WTC11 (cell line): Measurements from ENCODE around the gene GNAZ. TPM values are rescaled to one million over a fixed set of nuclear protein-coding genes. Genes with fewer than 3 reads are reported as not detected.
A peak's percentile ranks its signal among the peaks of the same experiment; 100 is the strongest.

ENCODE experiments used
- ATAC-seq: fragments of 200-7000 bp; cut with Tn5 transposase; 2 replicates; pipeline ENCODE4 v1.10.0; 2021; ENCODE audit warnings: mild to moderate bottlenecking, moderate library complexity
- CTCF ChIA-PET: fragments of 300-600 bp; sonication (Branson Sonifier 250); formaldehyde crosslinking; loops from one replicate; lab custom pipeline; 2021; ENCODE audit warnings: antibody characterized with exemption; lab: Charles Lee
- POLR2A ChIA-PET: fragments of 350-600 bp; sonication (Branson Sonifier 250); formaldehyde crosslinking; loops from one replicate; lab custom pipeline; 2021; ENCODE audit warnings: antibody characterized with exemption; lab: Charles Lee
- DNase-seq: peaks from one replicate; pipeline ENCODE4 v3.0.0; 2021; ENCODE audit warnings: low spot score
- H3K27ac Mint-ChIP-seq: 2 replicates; pipeline ENCODE4 v1.8.0; 2021; ENCODE audit warnings: mixed read lengths
- H3K27me3 Mint-ChIP-seq: 2 replicates; pipeline ENCODE4 v1.8.0; 2021; ENCODE audit warnings: low read depth, mild to moderate bottlenecking, moderate library complexity, mixed read lengths
- H3K36me3 Mint-ChIP-seq: 2 replicates; pipeline ENCODE4 v1.8.0; 2021; ENCODE audit warnings: mixed read lengths
- H3K4me1 Mint-ChIP-seq: 2 replicates; pipeline ENCODE4 v1.8.0; 2022; ENCODE audit warnings: mixed read lengths
- H3K4me3 Mint-ChIP-seq: 2 replicates; pipeline ENCODE4 v1.8.0; 2021; ENCODE audit warnings: mild to moderate bottlenecking, moderate library complexity, mixed read lengths
- H3K9me3 Mint-ChIP-seq: 2 replicates; pipeline ENCODE4 v1.8.0; 2021; ENCODE audit warnings: mixed read lengths
- CREB1 ChIP-seq: sonication (generic); formaldehyde crosslinking; IDR thresholded peaks from 2 replicates; pipeline ENCODE4 v1.8.0; 2023; ENCODE audit warnings: mild to moderate bottlenecking, missing genetic modification reagents
- JUN ChIP-seq: sonication (generic); formaldehyde crosslinking; IDR thresholded peaks from 2 replicates; pipeline ENCODE4 v1.8.0; 2023; ENCODE audit warnings: mild to moderate bottlenecking, missing genetic modification reagents
- NR2C2 ChIP-seq: sonication (generic); formaldehyde crosslinking; IDR thresholded peaks from 2 replicates; pipeline ENCODE4 v1.8.0; 2022; ENCODE audit warnings: mild to moderate bottlenecking, missing genetic modification reagents
- RELA ChIP-seq: sonication (generic); formaldehyde crosslinking; IDR thresholded peaks from 2 replicates; pipeline ENCODE4 v1.8.1; 2022; ENCODE audit warnings: missing genetic modification reagents, mild to moderate bottlenecking, borderline replicate concordance
- ZBTB21 ChIP-seq: sonication (generic); formaldehyde crosslinking; IDR thresholded peaks from 2 replicates; pipeline ENCODE4 v1.8.1; 2023; ENCODE audit warnings: mild to moderate bottlenecking, missing genetic modification reagents, borderline replicate concordance
- total RNA-seq: library from RNA; stranded (reverse); gene quantifications from 3 replicates; pipeline ENCODE4 v1.2.3, GENCODE V29; 2021
- TF ChIP-seq, protein P1 (sequence below): fragments of 250-450 bp; sonication (Bioruptor Pico); conservative IDR thresholded peaks from 2 replicates; pipeline ENCODE4 v1.9.0; 2021; ENCODE audit warnings: mild to moderate bottlenecking
- TF ChIP-seq, protein P2 (sequence below): fragments of 250-450 bp; sonication (Bioruptor Pico); IDR thresholded peaks from 2 replicates; pipeline ENCODE4 v1.9.0; 2021; ENCODE audit warnings: mild to moderate bottlenecking, borderline replicate concordance
- TF ChIP-seq, protein P3 (sequence below): fragments of 250-450 bp; sonication (Bioruptor Pico); IDR thresholded peaks from 2 replicates; pipeline ENCODE4 v1.8.0; 2021; ENCODE audit warnings: mild to moderate bottlenecking
- TF ChIP-seq, protein P4 (sequence below): sonication (generic); formaldehyde crosslinking; IDR thresholded peaks from 2 replicates; pipeline ENCODE4 v1.8.0; 2022; ENCODE audit warnings: mild to moderate bottlenecking, missing genetic modification reagents
- TF ChIP-seq, protein P5 (sequence below): sonication (generic); formaldehyde crosslinking; IDR thresholded peaks from 2 replicates; pipeline ENCODE4 v1.8.1; 2023; ENCODE audit warnings: mild to moderate bottlenecking, missing genetic modification reagents

GNAZ gene
- total RNA-seq, 1 experiment from 2014 or later, result 9.9 TPM

DNA sequence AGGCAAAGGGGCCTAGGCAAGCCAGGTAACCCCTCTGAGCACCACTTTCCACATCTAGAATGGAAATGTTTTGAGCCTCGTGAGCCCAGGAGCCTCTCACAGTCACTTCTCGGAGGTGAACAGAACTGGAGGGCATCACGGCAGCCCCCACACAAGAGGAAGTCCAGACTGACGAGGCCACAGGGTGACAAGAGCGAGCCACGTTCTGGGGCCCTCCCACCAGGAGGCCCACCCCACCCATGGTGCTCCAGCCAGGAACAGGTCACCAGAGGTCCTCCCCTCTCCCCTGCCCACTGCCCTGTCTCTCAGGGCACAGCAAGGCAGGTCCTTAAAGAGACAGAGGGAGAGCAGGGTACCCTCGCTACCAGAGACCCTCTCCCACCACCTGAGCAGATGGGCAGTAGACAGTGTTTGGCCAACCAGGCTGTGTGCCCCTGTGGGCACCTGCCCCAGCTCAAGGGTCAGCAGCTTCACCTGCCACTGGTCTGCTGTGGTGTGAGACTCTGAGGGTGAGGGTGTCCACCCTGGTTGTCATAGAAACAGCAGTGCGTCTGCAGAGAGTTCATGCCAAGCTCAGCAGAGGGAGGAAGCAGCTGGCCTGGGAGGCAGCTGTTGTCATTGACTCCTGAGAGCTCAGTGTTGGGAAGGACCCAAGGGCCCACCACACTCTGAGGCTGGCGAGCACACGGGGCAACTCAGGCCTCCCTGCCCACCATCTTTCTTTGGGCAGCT lies 40.0 kb downstream of the GNAZ start:
- no peak for ATAC-seq
- no peak for DNase-seq
- H3K36me3 Mint-ChIP-seq, result no peaks in the 10 kb centered on the region
- no peaks in the 10 kb centered on the region for H3K4me1 Mint-ChIP-seq
- CTCF ChIA-PET, result interaction anchor here (0.9 to 2.9 kb wide), 6 partner anchors 9 to 275 kb away, joined by 3 to 9 read pairs (median 3); no protein-coding TSS in a partner anchor
- TF ChIP-seq RELA (CRISPR knock-in tag), result no peak
- no peak for TF ChIP-seq NR2C2 (CRISPR knock-in tag)
- TF ChIP-seq JUN (CRISPR knock-in tag), result no peak
- TF ChIP-seq, protein P1, sequence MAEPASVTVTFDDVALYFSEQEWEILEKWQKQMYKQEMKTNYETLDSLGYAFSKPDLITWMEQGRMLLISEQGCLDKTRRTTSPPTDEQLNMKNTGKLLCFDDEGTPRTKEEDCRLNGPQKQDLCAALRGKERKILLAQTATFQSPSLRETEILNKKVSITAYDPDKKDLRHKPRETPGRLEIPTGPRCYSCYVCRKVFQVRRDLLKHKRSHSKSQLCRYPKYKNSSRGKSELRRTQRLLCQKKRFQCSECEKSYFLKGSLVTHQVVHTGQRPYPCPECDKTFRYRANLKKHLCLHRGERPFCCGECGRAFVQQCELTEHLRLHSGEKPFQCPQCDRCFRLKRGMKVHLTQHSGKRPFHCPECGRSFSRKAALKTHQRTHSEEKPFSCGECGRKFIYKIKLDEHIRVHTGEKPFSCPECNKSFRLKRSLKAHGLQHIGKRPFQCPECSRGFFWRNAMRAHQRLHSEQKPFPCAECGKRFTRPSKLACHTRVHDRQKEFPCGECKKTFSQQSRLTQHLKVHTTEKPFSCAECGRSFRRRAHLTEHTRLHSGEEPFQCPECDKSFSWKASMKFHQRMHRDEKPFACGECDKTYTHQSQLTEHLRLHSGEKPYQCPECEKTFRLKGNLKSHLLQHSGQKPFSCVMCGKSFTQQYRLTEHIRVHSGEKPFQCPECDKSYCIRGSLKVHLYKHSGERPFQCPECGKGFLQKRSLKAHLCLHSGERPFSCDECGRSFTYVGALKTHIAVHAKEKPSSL (CRISPR knock-in tag), result no peak
- POLR2A ChIA-PET, result interaction anchor here (0.5 to 0.6 kb wide), 2 partner anchors 277 to 619 kb away, joined by 3 read pairs; no protein-coding TSS in a partner anchor
- no peak overlapping the region for H3K27ac Mint-ChIP-seq
- H3K4me3 Mint-ChIP-seq, result no peak overlapping the region
- no peaks in the 10 kb centered on the region for H3K9me3 Mint-ChIP-seq
- no peaks in the 10 kb centered on the region; the same call in 1 of the 2 replicates for H3K27me3 Mint-ChIP-seq

DNA sequence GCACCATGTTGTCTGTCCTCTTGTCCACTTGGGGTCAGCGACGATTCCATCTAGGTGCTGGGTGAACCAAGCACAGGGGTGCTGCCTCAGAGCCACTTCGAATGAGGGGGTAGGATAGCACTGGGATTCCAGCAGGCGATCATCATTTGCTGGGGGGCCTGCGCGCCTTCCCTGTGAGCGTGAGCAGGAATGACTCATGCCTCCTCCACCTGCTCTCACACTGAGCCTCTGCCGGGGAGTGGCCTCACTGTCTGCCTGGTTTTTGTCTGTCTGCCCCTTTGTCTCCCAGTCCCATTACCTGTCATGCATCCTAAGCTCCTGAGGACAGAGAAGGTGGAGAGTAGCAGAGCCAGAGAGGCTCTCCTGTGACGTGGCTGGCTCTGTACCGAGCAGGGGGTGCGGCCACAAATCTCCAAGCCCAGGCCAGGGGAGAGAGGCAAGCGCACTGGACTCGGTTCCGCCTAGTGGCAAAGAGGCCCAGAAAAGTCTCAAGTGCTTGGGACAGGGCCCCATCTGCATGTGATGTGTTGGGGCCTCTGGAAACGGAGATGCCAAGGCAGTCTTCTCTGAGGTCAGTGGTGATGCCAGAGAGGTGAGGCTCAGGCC lies 40.7 kb downstream of the GNAZ start:
- no peaks in the 10 kb centered on the region for H3K36me3 Mint-ChIP-seq
- DNase-seq (no peak), ATAC-seq (peak; percentile 48)
- POLR2A ChIA-PET, result interaction anchor here (0.6 kb wide), 1 partner anchor 278 kb away, joined by 3 read pairs; no protein-coding TSS in a partner anchor
- peaks cover 1% of the 10 kb centered on the region; the same call in 1 of the 2 replicates for H3K4me1 Mint-ChIP-seq
- TF ChIP-seq, protein P2, sequence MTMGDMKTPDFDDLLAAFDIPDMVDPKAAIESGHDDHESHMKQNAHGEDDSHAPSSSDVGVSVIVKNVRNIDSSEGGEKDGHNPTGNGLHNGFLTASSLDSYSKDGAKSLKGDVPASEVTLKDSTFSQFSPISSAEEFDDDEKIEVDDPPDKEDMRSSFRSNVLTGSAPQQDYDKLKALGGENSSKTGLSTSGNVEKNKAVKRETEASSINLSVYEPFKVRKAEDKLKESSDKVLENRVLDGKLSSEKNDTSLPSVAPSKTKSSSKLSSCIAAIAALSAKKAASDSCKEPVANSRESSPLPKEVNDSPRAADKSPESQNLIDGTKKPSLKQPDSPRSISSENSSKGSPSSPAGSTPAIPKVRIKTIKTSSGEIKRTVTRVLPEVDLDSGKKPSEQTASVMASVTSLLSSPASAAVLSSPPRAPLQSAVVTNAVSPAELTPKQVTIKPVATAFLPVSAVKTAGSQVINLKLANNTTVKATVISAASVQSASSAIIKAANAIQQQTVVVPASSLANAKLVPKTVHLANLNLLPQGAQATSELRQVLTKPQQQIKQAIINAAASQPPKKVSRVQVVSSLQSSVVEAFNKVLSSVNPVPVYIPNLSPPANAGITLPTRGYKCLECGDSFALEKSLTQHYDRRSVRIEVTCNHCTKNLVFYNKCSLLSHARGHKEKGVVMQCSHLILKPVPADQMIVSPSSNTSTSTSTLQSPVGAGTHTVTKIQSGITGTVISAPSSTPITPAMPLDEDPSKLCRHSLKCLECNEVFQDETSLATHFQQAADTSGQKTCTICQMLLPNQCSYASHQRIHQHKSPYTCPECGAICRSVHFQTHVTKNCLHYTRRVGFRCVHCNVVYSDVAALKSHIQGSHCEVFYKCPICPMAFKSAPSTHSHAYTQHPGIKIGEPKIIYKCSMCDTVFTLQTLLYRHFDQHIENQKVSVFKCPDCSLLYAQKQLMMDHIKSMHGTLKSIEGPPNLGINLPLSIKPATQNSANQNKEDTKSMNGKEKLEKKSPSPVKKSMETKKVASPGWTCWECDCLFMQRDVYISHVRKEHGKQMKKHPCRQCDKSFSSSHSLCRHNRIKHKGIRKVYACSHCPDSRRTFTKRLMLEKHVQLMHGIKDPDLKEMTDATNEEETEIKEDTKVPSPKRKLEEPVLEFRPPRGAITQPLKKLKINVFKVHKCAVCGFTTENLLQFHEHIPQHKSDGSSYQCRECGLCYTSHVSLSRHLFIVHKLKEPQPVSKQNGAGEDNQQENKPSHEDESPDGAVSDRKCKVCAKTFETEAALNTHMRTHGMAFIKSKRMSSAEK (CRISPR knock-in tag), result no peak
- H3K4me3 Mint-ChIP-seq, result no peak overlapping the region
- H3K27me3 Mint-ChIP-seq, result no peaks in the 10 kb centered on the region; the same call in 1 of the 2 replicates
- H3K9me3 Mint-ChIP-seq, result no peaks in the 10 kb centered on the region
- CTCF ChIA-PET, result interaction anchor here (0.9 to 1.5 kb wide), 5 partner anchors 8 to 275 kb away, joined by 3 to 4 read pairs (median 3); no protein-coding TSS in a partner anchor
- no peak overlapping the region for H3K27ac Mint-ChIP-seq

DNA sequence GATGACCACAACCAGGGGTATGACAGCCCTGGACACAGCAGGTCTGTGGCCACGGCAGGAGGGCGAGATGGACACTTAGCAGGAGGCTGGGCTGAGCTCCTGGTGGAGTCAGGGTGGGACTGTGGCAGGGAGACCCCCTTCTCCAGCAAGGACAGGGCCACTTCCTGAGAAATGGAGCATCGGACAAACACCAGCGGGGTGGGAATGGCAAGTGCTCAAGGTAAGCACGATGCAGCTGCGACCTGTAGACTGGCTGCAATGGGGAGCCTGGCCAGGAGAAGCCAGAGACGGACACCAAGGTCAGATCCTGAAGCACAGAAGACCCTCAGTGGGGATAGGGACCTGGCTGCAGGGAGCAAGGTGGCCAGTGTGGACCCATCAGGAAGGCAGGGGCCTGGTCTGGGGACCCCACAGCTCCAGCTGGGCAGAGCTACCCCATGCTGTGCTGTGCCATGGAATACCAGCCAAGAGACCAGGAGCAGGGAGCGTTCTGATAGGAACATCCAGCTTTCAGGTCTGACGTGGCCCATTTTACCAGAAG lies 42.2 kb downstream of the GNAZ start:
- Mint-ChIP-seq H3K9me3 (no peaks in the 10 kb centered on the region), H3K4me1 (peaks cover 3% of the 10 kb centered on the region; the same call in 1 of the 2 replicates), H3K27me3 (no peaks in the 10 kb centered on the region; the same call in 1 of the 2 replicates), H3K36me3 (no peaks in the 10 kb centered on the region), H3K27ac (no peak overlapping the region), H3K4me3 (no peak overlapping the region)
- CTCF ChIA-PET, result interaction anchor here (1.3 to 2.1 kb wide), 4 partner anchors 44 to 170 kb away, joined by 3 to 9 read pairs (median 8); no protein-coding TSS in a partner anchor
- POLR2A ChIA-PET, result no interaction called here
- DNase-seq, result no peak
- ATAC-seq, result no peak
- TF ChIP-seq ZBTB21 (no peak), CREB1 (no peak)
- TF ChIP-seq, protein P1 (CRISPR knock-in tag), result no peak
- TF ChIP-seq, protein P3, sequence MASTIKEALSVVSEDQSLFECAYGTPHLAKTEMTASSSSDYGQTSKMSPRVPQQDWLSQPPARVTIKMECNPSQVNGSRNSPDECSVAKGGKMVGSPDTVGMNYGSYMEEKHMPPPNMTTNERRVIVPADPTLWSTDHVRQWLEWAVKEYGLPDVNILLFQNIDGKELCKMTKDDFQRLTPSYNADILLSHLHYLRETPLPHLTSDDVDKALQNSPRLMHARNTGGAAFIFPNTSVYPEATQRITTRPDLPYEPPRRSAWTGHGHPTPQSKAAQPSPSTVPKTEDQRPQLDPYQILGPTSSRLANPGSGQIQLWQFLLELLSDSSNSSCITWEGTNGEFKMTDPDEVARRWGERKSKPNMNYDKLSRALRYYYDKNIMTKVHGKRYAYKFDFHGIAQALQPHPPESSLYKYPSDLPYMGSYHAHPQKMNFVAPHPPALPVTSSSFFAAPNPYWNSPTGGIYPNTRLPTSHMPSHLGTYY (CRISPR knock-in tag), result no peak
- TF ChIP-seq, protein P4, sequence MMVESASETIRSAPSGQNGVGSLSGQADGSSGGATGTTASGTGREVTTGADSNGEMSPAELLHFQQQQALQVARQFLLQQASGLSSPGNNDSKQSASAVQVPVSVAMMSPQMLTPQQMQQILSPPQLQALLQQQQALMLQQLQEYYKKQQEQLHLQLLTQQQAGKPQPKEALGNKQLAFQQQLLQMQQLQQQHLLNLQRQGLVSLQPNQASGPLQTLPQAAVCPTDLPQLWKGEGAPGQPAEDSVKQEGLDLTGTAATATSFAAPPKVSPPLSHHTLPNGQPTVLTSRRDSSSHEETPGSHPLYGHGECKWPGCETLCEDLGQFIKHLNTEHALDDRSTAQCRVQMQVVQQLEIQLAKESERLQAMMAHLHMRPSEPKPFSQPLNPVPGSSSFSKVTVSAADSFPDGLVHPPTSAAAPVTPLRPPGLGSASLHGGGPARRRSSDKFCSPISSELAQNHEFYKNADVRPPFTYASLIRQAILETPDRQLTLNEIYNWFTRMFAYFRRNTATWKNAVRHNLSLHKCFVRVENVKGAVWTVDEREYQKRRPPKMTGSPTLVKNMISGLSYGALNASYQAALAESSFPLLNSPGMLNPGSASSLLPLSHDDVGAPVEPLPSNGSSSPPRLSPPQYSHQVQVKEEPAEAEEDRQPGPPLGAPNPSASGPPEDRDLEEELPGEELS (CRISPR knock-in tag), result no peak
- TF ChIP-seq, protein P5, sequence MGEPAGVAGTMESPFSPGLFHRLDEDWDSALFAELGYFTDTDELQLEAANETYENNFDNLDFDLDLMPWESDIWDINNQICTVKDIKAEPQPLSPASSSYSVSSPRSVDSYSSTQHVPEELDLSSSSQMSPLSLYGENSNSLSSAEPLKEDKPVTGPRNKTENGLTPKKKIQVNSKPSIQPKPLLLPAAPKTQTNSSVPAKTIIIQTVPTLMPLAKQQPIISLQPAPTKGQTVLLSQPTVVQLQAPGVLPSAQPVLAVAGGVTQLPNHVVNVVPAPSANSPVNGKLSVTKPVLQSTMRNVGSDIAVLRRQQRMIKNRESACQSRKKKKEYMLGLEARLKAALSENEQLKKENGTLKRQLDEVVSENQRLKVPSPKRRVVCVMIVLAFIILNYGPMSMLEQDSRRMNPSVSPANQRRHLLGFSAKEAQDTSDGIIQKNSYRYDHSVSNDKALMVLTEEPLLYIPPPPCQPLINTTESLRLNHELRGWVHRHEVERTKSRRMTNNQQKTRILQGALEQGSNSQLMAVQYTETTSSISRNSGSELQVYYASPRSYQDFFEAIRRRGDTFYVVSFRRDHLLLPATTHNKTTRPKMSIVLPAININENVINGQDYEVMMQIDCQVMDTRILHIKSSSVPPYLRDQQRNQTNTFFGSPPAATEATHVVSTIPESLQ (CRISPR knock-in tag), result no peak
